Hepatocyte (in vitro differentiated cells): ENCODE results near the gene EFR3B. TPM values are rescaled to one million over a fixed set of nuclear protein-coding genes. Genes with fewer than 3 reads are reported as not detected.

Experiments
- DNase-seq: peaks from one replicate; pipeline ENCODE4 v3.0.0-alpha.2; 2016; ENCODE audit warnings: low spot score
- H2AFZ ChIP-seq: fragments of 200-600 bp; sonication (generic); 2 replicates; pipeline ENCODE4 v1.6.0; 2016; ENCODE audit warnings: antibody characterized with exemption, mild to moderate bottlenecking
- H3K27ac ChIP-seq: fragments of 200-600 bp; sonication (generic); 2 replicates; pipeline ENCODE4 v1.5.1; 2016; ENCODE audit warnings: mild to moderate bottlenecking
- H3K27me3 ChIP-seq: fragments of 200-600 bp; sonication (generic); 2 replicates; pipeline ENCODE4 v1.6.1; 2016
- H3K36me3 ChIP-seq: fragments of 200-600 bp; sonication (generic); replicated peaks from 2 replicates; pipeline ENCODE4 v1.5.1; 2016; ENCODE audit warnings: low read depth; ENCODE audit not compliant: insufficient read depth
- H3K4me1 ChIP-seq: fragments of 200-600 bp; sonication (generic); 2 replicates; pipeline ENCODE4 v1.5.1; 2016; ENCODE audit warnings: mild to moderate bottlenecking, moderate library complexity; ENCODE audit not compliant: insufficient read depth
- H3K4me2 ChIP-seq: fragments of 200-600 bp; sonication (generic); 2 replicates; pipeline ENCODE4 v1.6.0; 2016
- H3K4me3 ChIP-seq: fragments of 200-600 bp; sonication (generic); 2 replicates; pipeline ENCODE4 v1.5.1; 2016; ENCODE audit warnings: mild to moderate bottlenecking
- H3K79me2 ChIP-seq: fragments of 200-600 bp; sonication (generic); 2 replicates; pipeline ENCODE4 v1.6.0; 2017; ENCODE audit warnings: mild to moderate bottlenecking
- H3K9me2 ChIP-seq: fragments of 200-600 bp; sonication (generic); replicated peaks from 2 replicates; pipeline ENCODE4 v1.6.0; 2017; ENCODE audit warnings: mild to moderate bottlenecking; ENCODE audit not compliant: insufficient read depth
- H3K9me3 ChIP-seq: fragments of 200-600 bp; sonication (generic); 2 replicates; pipeline ENCODE4 v1.5.1; 2016; ENCODE audit warnings: low read depth, mild to moderate bottlenecking
- H4K20me1 ChIP-seq: fragments of 200-600 bp; sonication (generic); 2 replicates; pipeline ENCODE4 v1.6.0; 2016; ENCODE audit warnings: mild to moderate bottlenecking; ENCODE audit not compliant: insufficient read depth, poor library complexity, severe bottlenecking
- EZH2 ChIP-seq: fragments of 200-600 bp; sonication (generic); IDR thresholded peaks from 2 replicates; pipeline ENCODE4 v1.6.1; 2016; ENCODE audit warnings: antibody characterized with exemption, mild to moderate bottlenecking, borderline replicate concordance
- EZH2phosphoT487 ChIP-seq: fragments of 200-600 bp; sonication (generic); IDR thresholded peaks from one replicate; pipeline ENCODE4 v1.6.1; 2018; ENCODE audit warnings: antibody characterized with exemption, mild to moderate bottlenecking, low read depth, moderate library complexity; ENCODE audit not compliant: unreplicated experiment, severe bottlenecking
- WGBS: methylation state at CpG from one replicate; pipeline ENCODE4 v1.1.6; 2016; ENCODE audit warnings: low lambda C conversion rate; ENCODE audit errors: missing lambda C conversion rate; 5-methylcytosine and 5-hydroxymethylcytosine counted together
- polyA plus RNA-seq: library from polyadenylated mRNA; unstranded; fragments of >200 nt; fragmentation: Nextera tagmentation; extraction: Ambion mirVana; gene quantifications from 2 replicates; pipeline ENCODE4 v1.2.1, GENCODE V29; 2016
- total RNA-seq: library from RNA; depleted of rRNA; stranded (reverse); fragments of >200 nt; gene quantifications from 2 replicates; pipeline ENCODE4 v1.2.3, GENCODE V29; 2014
- TF ChIP-seq, protein P1 (sequence below): fragments of 200-600 bp; sonication (generic); IDR thresholded peaks from 2 replicates; pipeline ENCODE4 v1.5.1; 2016; ENCODE audit warnings: antibody characterized with exemption, mild to moderate bottlenecking; ENCODE audit not compliant: poor library complexity

The EFR3B gene
- total and polyA plus RNA-seq, 2 experiments from 2014 or later: 1.1 to 2.0 TPM

DNA sequence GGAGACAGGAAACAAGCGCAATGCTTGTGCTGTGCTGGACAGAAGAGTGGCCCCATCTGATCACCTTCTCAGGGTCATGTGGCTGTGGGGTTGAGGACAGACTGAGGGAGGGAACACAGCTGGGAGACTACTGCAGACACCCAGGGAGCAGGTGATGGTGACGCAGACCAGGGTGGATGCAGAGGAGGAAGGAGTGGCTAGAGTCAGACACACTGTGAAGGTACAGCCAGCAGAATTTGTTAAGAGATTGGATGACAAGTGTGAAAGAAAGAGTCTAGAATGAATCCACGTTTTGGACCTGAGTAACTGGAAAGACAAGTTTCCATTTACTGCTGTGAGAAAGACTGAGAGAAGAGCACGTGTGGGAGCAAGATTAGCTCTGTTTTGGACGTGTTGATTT is 142.4 kb downstream of the EFR3B start:
- DNase-seq: peak; percentile 26
- no peaks in the 10 kb centered on the region for H3K27me3 ChIP-seq
- H3K9me2 ChIP-seq: no peaks in the 10 kb centered on the region
- no peak overlapping the region for H3K27ac ChIP-seq
- no peaks in the 10 kb centered on the region for H4K20me1 ChIP-seq
- no peaks in the 10 kb centered on the region for H3K36me3 ChIP-seq
- TF ChIP-seq, protein P1, sequence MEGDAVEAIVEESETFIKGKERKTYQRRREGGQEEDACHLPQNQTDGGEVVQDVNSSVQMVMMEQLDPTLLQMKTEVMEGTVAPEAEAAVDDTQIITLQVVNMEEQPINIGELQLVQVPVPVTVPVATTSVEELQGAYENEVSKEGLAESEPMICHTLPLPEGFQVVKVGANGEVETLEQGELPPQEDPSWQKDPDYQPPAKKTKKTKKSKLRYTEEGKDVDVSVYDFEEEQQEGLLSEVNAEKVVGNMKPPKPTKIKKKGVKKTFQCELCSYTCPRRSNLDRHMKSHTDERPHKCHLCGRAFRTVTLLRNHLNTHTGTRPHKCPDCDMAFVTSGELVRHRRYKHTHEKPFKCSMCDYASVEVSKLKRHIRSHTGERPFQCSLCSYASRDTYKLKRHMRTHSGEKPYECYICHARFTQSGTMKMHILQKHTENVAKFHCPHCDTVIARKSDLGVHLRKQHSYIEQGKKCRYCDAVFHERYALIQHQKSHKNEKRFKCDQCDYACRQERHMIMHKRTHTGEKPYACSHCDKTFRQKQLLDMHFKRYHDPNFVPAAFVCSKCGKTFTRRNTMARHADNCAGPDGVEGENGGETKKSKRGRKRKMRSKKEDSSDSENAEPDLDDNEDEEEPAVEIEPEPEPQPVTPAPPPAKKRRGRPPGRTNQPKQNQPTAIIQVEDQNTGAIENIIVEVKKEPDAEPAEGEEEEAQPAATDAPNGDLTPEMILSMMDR: no peak
- no peak for TF ChIP-seq EZH2phosphoT487
- TF ChIP-seq EZH2: no peak
- 49% methylated on average over 5 of the region's 5 CpGs for WGBS
- H2AFZ ChIP-seq: no peak overlapping the region
- no peaks in the 10 kb centered on the region for H3K79me2 ChIP-seq
- no peaks in the 10 kb centered on the region for H3K9me3 ChIP-seq
- H3K4me2 ChIP-seq: no peak overlapping the region
- H3K4me3 ChIP-seq: no peak overlapping the region
- H3K4me1 ChIP-seq: no peaks in the 10 kb centered on the region

DNA sequence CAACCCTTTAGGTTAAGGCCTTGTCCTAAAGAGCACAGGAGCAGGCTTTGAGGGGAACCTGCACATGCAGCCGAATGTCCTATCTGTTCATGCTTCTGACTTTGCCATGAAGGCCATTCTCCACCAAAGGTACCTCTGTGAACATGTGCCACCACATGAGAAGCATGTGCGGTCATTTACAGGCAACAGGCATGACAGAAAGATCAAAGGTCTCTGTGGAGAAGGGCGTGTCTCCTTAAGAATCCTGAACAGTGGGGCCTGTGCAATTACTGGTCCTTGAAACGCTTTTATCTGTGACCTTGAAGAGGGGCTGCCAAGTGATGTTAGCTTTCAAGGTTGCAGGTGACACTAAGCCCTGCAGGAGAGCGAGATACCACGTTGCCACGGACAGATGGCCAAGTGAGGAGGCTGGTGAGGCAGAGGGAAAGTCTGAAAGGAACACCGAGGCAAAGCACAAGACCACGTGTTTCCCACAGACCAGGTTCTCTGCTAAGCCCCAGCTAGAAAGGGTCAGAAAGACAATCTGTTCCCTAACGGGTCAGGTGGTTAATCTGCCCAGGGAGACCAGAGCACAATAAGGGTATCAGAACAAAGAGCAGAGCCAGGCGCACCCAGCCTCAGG is 146.0 kb downstream of the EFR3B start:
- Histone ChIP-seq H3K4me1 (no peaks in the 10 kb centered on the region), H3K4me2 (no peak overlapping the region), H3K9me3 (no peaks in the 10 kb centered on the region), H3K27ac (no peak overlapping the region), H4K20me1 (no peaks in the 10 kb centered on the region), H3K9me2 (no peaks in the 10 kb centered on the region), H3K79me2 (no peaks in the 10 kb centered on the region), H3K4me3 (no peak overlapping the region), H2AFZ (no peak overlapping the region), H3K36me3 (no peaks in the 10 kb centered on the region), H3K27me3 (no peaks in the 10 kb centered on the region)
- 76% methylated on average over 11 of the region's 11 CpGs for WGBS
- no peak for TF ChIP-seq EZH2phosphoT487
- TF ChIP-seq, protein P1: no peak
- no peak for TF ChIP-seq EZH2
- DNase-seq: peak; percentile 39

DNA sequence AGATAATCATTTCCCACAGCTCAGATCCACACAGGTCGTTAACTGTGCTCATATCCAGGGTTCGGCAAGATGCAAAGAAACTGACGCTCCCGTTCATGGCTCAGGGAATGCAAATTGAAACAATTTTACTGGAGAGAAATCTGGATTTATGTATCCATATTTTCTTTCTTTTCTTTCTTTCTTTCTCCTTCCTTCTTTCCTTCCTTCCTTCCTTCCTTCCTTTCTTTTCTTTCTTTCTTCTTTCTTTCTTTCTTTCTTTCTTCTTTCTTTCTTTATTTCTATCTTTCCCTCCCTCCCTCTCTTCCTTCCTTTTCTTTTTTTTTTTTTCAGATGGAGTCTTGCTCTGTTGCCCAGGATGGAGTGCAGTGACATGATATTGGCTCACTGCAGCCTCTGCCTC is 146.5 kb downstream of the EFR3B start:
- H3K27me3 ChIP-seq: no peaks in the 10 kb centered on the region
- no peaks in the 10 kb centered on the region for H4K20me1 ChIP-seq
- no peaks in the 10 kb centered on the region for H3K79me2 ChIP-seq
- no peak for DNase-seq
- no peak overlapping the region for H3K4me2 ChIP-seq
- H3K36me3 ChIP-seq: no peaks in the 10 kb centered on the region
- H3K4me3 ChIP-seq: no peak overlapping the region
- TF ChIP-seq EZH2 (no peak), EZH2phosphoT487 (no peak)
- TF ChIP-seq, protein P1: no peak
- no peaks in the 10 kb centered on the region for H3K9me2 ChIP-seq
- H3K9me3 ChIP-seq: no peaks in the 10 kb centered on the region
- no peaks in the 10 kb centered on the region for H3K4me1 ChIP-seq
- WGBS: 77% methylated on average over 4 of the region's 4 CpGs
- no peak overlapping the region for H3K27ac ChIP-seq
- no peak overlapping the region for H2AFZ ChIP-seq
